ENCODE data around the gene NEXN. TPM values are rescaled to one million over a fixed set of nuclear protein-coding genes. Genes with fewer than 3 reads are reported as not detected.

The NEXN gene
- total and polyA plus RNA-seq, 2 experiments from 2014 or later: 2.6 to 11.8 TPM

- no peaks in the 10 kb centered on the region for H3K36me3 Mint-ChIP-seq (ENCODE audit: low read depth)
- no peaks in the 10 kb centered on the region for H3K9me2 ChIP-seq (ENCODE audit: insufficient read depth)
- H3K27ac ChIP-seq (ENCODE audit: low read depth): no peak overlapping the region
- no peaks in the 10 kb centered on the region for H3K36me3 ChIP-seq (ENCODE audit: insufficient read depth)
- no peaks in the 10 kb centered on the region for H3K4me1 ChIP-seq (ENCODE audit: insufficient read depth)
- no peak overlapping the region for H3K4me2 ChIP-seq
- TF ChIP-seq CREB1 (CRISPR knock-in tag; IDR thresholded peaks at IDR 0.05; ENCODE audit: low read depth): no peak
- no peak for TF ChIP-seq ZNF462 (CRISPR knock-in tag; IDR thresholded peaks at IDR 0.05)
- TF ChIP-seq JUNB (IDR thresholded peaks at IDR 0.05; ENCODE audit: unreplicated experiment): no peak
- TF ChIP-seq POLR2AphosphoS5 (IDR thresholded peaks at IDR 0.05; ENCODE audit: low read depth): no peak
- no peak for TF ChIP-seq STAT1 (IDR thresholded peaks at IDR 0.05; ENCODE audit: unreplicated experiment)
- TF ChIP-seq CTCF (conservative IDR thresholded peaks at IDR 0.05; ENCODE audit: low read depth in 2 of 2): no peak
- TF ChIP-seq REST (IDR thresholded peaks at IDR 0.05; ENCODE audit: unreplicated experiment): no peak
- TF ChIP-seq ZNF331 (CRISPR knock-in tag; IDR thresholded peaks at IDR 0.05; ENCODE audit: low read depth): no peak
- no peak for TF ChIP-seq ZNF114 (CRISPR knock-in tag; IDR thresholded peaks at IDR 0.05)
- no peak for TF ChIP-seq EZH2 (IDR thresholded peaks at IDR 0.05; ENCODE audit: low read depth, unreplicated experiment)
- no peak for TF ChIP-seq NANOG (IDR thresholded peaks at IDR 0.05; ENCODE audit: borderline replicate concordance)
- no peak for TF ChIP-seq ETS1 (IDR thresholded peaks at IDR 0.05)
- no peak for TF ChIP-seq EZH2phosphoT487 (IDR thresholded peaks at IDR 0.05; ENCODE audit: unreplicated experiment)
- no peak overlapping the region for H3K4me3 Mint-ChIP-seq
- ATAC-seq (no peak), DNase-seq (ENCODE audit: low spot score) (no peak)
- no peaks in the 10 kb centered on the region for H3K27me3 ChIP-seq (ENCODE audit: insufficient read depth)
- no peak overlapping the region for H3K27ac Mint-ChIP-seq
- no peak overlapping the region for H3K4me3 ChIP-seq
- peaks cover 2% of the 10 kb centered on the region for H3K27me3 Mint-ChIP-seq (ENCODE audit: insufficient read depth, low read depth, poor library complexity)
- H2AFZ ChIP-seq: no peak overlapping the region
- H3F3A ChIP-seq (replicated peaks; ENCODE audit: low read depth): no peaks in the 10 kb centered on the region
- no peaks in the 10 kb centered on the region for H3K9me3 Mint-ChIP-seq
- H3K79me2 ChIP-seq (replicated peaks; ENCODE audit: insufficient read depth): no peaks in the 10 kb centered on the region
- H4K20me1 ChIP-seq (replicated peaks; ENCODE audit: insufficient read depth): no peaks in the 10 kb centered on the region
- H3K4me1 Mint-ChIP-seq: no peaks in the 10 kb centered on the region
Measured at GRCh38 chr1:77845951-77846350, 42.5 kb upstream of the NEXN start.

Measured in GM23338 (cell line).